HepG2 (cell line): ENCODE results near the gene GMPR.

Source experiments
- ASH2L ChIP-seq: fragments of 300-600, 200-600 bp; sonication (generic); IDR thresholded peaks from 2 replicates; pipeline ENCODE4 v1.7.0; 2017; ENCODE audit warnings: low read depth, mild to moderate bottlenecking, moderate library complexity, mixed read lengths, low read length; ENCODE audit not compliant: insufficient read length
- CTCF ChIP-seq: sonication (generic); formaldehyde crosslinking; IDR thresholded peaks from 2 replicates; pipeline ENCODE4 v1.5.0; 2020; ENCODE audit warnings: mild to moderate bottlenecking, missing genetic modification reagents, moderate library complexity
- E2F1 ChIP-seq: sonication (generic); formaldehyde crosslinking; IDR thresholded peaks from 2 replicates; pipeline ENCODE4 v1.5.0; 2020; ENCODE audit warnings: missing genetic modification reagents
- ETV5 ChIP-seq: IDR thresholded peaks from 2 replicates; pipeline ENCODE4 v1.6.1; 2018; ENCODE audit warnings: missing biosample characterization, missing genetic modification reagents, inconsistent platforms, borderline replicate concordance
- IRF2 ChIP-seq: IDR thresholded peaks from 2 replicates; pipeline ENCODE4 v1.6.1; 2018; ENCODE audit warnings: missing genetic modification reagents, missing compliant biosample characterization
- SMAD3 ChIP-seq: sonication (generic); formaldehyde crosslinking; IDR thresholded peaks from 2 replicates; pipeline ENCODE4 v1.4.0; 2020; ENCODE audit warnings: missing genetic modification reagents
- TF ChIP-seq, protein P1 (sequence below): sonication (generic); formaldehyde crosslinking; IDR thresholded peaks from 2 replicates; pipeline ENCODE4 v1.4.0; 2020; ENCODE audit warnings: mild to moderate bottlenecking, missing genetic modification reagents

- no peak for TF ChIP-seq IRF2 (CRISPR knock-in tag)
- TF ChIP-seq ASH2L: no peak
- 0 out of 2 replicates have a peak, but pooled peaks have one; percentile 23 for TF ChIP-seq E2F1 (CRISPR knock-in tag)
- TF ChIP-seq, protein P1, sequence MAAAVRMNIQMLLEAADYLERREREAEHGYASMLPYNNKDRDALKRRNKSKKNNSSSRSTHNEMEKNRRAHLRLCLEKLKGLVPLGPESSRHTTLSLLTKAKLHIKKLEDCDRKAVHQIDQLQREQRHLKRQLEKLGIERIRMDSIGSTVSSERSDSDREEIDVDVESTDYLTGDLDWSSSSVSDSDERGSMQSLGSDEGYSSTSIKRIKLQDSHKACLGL: no peak
- no peak for TF ChIP-seq ETV5 (CRISPR knock-in tag)
- peak; percentile 84 for TF ChIP-seq CTCF
- TF ChIP-seq SMAD3 (CRISPR knock-in tag): no peak
Measured at GRCh38 chr6:16331384-16332174, 93.2 kb downstream of the GMPR start.
